Erythroblast (primary cell): ENCODE results near the gene SCD5.

Source experiments
- DNase-seq, 2 experiments: peaks; one replicate each; lab custom pipeline; 2025; lab: John Stamatoyannopoulos, UW
- GATA1 ChIP-seq: IDR thresholded peaks from 2 replicates; pipeline ENCODE4 v1.6.1; 2011; ENCODE audit warnings: low read depth, mild to moderate bottlenecking, control low read depth, low read length, moderate library complexity
- POLR2A ChIP-seq: IDR thresholded peaks from 2 replicates; pipeline ENCODE4 v1.6.1; 2011; ENCODE audit warnings: mild to moderate bottlenecking, low read length

Gene SCD5

DNA sequence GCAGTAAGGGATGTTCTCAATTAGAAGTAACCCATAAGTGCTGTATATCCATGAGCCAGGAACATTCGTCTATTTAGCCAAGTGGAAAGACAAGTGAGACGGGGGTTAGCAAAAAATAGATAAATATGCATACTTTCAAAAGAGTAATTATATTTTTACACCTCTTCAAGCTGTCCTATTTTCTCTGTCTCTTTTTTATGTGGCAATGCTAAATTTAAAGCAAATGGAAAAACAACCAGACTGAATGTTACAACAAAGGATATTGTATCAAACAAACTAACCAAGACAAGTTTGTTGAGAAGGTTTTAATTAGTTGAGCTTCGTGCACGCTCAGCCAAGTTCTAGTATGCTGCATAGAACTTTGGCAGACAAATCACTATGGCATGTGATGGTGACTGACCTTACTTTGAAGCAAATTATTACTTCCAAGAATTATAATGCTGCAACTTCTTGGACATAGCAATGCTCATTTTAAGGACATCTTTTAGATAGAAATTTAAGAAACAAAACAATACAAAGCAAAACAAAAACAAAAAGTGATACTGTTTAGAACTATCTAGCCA, 175.4 kb downstream of the SCD5 start:
- DNase-seq = no peak
- TF ChIP-seq POLR2A (no peak), GATA1 (no peak)

DNA sequence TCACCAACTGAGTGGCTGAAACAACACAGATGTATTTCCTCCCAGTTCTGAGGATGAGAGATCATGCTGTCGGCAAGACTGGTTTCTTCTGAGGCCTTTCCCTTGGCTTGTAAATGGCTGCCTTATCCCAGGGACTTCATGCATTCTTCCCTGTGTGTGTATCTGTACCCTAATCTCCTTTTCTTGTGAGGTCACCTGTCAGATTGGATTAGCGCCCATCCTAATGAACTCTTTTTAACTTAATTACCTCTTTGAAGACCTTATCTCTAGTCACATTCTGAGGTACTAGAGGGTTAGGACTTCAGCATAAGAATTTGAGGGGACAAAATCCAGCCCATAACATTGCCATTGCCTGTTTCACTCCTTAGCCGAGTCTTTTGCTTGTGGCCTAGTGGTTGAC, 177.3 kb downstream of the SCD5 start:
- no peak for DNase-seq
- TF ChIP-seq GATA1 = no peak

GRCh38 chr4:82620126-82620735, 178.4 kb downstream of the SCD5 start:
- DNase-seq = no peak
- TF ChIP-seq POLR2A (no peak), GATA1 (no peak)

DNA sequence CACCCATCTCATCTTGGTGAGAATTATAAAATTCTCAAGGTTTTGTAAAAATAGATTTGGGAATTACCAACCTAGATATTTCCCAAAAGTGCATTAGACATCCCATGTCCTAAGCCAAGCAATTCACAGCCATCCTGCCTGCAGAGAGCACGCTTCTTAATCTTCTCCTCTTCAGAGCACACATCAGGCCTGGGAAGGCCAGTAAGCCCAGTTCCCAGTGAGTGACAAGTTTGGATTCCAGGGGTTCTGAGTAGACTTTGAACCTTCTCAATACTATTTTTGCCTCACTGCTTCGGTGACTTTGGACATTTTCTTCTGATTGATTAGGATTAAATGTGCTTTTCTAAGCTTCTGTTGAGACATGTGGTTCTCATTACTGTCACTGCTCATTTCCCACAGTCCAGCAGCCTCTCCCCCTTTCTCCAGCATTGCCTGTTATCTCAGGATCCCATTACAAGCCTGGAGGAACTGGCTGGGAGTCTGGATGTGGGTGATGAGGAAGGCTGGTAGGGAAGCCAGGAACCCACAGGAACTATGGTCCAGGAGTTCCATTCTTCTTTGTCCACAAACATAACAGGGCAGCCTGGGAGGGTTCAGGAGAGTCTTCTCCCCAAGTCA, 180.4 kb downstream of the SCD5 start:
- no peak for DNase-seq
- TF ChIP-seq POLR2A (no peak), GATA1 (no peak)

DNA sequence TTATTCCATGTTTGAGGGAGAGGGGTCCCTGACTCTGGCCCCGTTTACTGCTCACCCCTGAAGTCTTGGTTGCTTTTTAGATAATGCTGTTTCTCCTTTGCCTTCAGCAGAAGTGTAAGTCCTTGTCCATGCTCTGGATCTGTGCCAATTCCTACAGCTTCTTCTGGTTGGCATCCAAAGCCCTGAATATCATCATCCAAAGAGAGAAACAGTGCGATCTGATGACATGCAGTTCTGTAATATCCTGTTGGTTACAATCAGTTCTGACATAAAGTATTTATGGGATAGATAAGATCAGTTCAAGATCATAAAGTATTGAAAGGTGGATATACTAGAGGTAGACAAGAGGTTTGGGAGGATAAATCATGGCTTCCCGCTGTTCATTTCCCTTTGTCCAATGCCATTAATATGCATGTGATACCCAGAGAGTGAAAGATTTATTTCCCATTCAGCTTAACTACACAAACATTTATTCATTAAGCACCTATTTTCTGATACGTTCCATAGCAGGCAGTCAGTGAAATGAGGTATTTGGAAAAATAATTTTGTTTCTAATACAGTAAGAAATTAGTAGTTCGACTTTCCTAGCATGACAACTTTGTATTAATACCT, 183.7 kb downstream of the SCD5 start:
- TF ChIP-seq GATA1 = no peak
- TF ChIP-seq POLR2A = no peak
- no peak for DNase-seq

DNA sequence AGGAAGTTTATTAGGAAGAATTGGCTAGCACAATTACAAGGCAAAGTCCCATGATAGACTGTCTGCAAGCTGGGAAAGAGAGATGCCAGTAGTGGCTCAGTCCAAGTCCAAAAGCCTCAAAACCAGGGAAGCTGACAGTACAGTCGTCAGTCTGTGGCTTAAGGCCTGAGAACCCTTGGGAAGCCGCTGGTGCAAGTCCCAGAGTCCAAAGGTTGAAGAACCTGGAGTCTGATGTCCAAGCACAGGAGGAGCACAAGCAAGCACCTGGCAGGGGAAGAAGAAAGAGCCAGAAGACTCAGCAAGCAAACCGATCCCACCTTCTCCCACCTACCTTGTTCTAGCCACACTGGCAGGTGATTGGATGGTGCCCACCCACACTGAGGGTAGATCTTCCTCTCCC, 185.5 kb downstream of the SCD5 start:
- DNase-seq = no peak
- TF ChIP-seq POLR2A = no peak

GRCh38 chr4:82611982-82612381, 186.6 kb downstream of the SCD5 start:
- no peak for TF ChIP-seq POLR2A
- no peak for TF ChIP-seq GATA1
- no peak for DNase-seq

DNA sequence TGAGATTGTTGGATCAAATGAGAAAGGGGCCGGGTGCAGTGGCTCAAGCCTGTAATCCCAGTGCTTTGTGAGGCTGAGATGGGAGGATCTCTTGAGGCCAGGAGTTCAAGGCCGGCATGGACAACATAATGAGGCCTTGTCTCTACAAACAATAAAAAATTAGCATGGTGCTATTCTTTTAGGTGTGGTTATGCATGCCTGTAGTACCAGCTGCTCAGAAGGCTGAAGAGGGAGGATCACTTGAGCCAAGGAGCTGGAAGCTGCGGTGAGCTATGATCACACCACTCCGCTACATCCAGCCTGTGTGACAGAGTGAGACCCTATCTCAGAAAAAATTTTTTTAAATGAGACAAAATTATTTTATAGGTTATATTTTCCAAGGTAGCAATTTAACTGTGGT, 187.1 kb downstream of the SCD5 start:
- TF ChIP-seq POLR2A (no peak), GATA1 (no peak)
- no peak for DNase-seq

GRCh38 chr4:82610041-82610440, 188.6 kb downstream of the SCD5 start:
- TF ChIP-seq POLR2A (no peak), GATA1 (no peak)
- DNase-seq = no peak

GRCh38 chr4:82606622-82607021, 192.0 kb downstream of the SCD5 start:
- no peak for DNase-seq
- TF ChIP-seq GATA1 (no peak), POLR2A (no peak)

- TF ChIP-seq POLR2A (no peak), GATA1 (no peak)
Observed at GRCh38 chr4:82604522-82604921, 194.1 kb downstream of the SCD5 start.

DNA sequence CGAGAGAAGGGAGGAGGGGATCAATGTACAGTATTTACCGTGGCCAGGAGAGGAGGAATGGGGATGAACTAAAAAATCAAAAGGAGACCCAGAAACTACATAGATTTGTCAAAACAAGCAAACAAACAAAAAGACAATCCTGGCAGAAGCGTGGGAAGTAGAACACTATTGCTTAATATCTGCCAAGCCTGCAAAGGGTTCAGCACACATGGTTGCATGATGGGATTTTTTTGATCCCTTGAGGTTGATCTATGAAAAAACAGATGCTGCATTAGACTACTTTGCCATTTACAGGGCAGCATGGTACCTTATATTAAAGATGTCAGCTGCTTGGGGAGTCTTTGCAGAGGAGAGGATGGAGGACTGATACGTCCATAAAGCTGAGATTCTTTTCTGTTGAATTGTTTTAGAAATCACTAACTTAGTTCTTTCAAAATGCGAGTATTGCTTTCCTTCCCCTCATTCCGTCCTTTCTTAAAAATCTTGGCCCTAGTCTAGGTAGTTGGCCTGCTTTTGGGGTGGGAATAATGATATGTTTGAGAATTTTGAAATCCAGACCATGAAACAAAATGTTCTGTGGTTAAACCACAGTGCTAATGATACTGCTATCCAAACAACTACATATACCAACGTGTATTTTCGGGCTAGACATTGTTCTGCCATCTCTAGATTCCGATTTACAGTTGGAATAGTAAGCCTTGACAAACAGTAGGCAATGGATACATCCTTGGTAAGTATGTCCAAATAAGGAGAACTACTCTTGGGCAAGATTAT, 197.2 kb downstream of the SCD5 start:
- TF ChIP-seq POLR2A (no peak), GATA1 (no peak)
- no peak for DNase-seq

More at GRCh38 chr4:82604522-82604921, 194.1 kb downstream of the SCD5 start:
- DNase-seq = no peak

DNA sequence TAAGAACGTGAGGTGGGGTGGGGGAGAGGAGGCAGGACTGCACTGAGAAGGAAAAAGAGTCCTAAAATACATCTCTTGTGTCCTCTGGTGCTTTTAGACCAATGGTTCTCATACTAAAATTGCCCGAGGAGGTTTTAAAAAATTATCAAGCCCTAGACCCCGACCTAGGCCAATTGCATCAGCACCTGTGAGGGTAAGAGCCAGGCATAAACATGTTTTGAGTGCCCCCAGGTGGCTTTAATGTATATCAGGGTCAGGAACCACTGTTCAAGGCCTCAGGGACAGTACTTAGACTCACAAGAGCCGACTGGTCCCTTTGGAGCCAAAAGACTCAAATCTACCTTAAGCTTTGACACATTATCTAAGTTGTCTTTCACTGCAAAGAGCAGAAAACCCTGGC, 199.3 kb downstream of the SCD5 start:
- DNase-seq = no peak
- TF ChIP-seq POLR2A (no peak), GATA1 (no peak)

DNA sequence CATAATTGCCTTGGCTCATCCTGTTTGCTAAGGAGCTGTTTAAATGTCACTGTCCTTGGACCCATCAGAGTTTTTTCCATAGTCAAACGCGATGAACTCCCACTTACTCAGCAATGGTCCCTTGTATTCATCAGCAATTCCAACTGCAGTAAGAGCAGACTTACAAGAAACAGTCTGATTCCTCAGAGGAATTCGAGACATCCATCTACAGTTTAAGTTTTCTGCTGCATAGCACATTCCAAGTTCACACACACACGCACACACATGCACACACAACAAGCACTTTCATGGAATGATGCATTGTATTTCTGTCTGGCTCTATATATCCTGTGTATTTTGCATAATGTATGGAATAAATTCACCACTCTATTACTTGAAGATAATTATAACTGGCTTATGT, 204.1 kb downstream of the SCD5 start:
- no peak for TF ChIP-seq GATA1
- no peak for TF ChIP-seq POLR2A
- no peak for DNase-seq
